Measurements from ENCODE around the gene CDK14. TPM values are rescaled to one million over a fixed set of nuclear protein-coding genes. Genes with fewer than 3 reads are reported as not detected.

The CDK14 gene
- total and polyA plus RNA-seq, 5 donors from 2014 or later, result 0.58 to 4.0 (median 2.3) TPM

DNA sequence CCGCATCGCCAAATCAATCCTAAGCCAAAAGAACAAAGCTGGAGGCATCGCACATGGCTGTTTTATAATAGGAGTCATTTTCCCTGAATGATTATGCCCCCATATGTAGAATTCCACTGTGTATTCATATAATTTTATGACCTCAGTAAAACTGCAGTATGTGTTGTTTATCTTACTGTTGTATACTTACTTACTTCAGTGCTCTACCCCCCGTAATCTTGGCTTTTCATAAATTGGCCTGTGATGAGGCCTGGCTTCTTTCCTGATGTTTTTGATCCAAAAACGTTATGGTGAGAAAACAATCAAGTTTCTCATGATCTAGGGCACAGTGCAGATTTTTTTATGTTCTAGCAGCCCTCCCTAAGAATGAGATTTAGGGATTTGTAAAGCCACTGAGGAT is 361.8 kb downstream of the CDK14 start:
- no peaks in the 10 kb centered on the region for H3K4me1 Mint-ChIP-seq
- H3K36me3 Mint-ChIP-seq, result no peaks in the 10 kb centered on the region
- H3K27me3 Mint-ChIP-seq, result no peaks in the 10 kb centered on the region
- Histone ChIP-seq H3K27me3 (ENCODE audit: control insufficient read depth, insufficient read depth, low read length) (no peaks in the 10 kb centered on the region), H3K9me3 (ENCODE audit: control insufficient read depth in 2 of 2, low read length in 2 of 2) (no peaks in the 10 kb centered on the region), H3K27ac (ENCODE audit: insufficient read depth, low read length, poor library complexity, severe bottlenecking) (no peak overlapping the region), H3K4me3 (ENCODE audit: low read depth, low read length) (no peak overlapping the region), H3K36me3 (ENCODE audit: control insufficient read depth, insufficient read depth, low read length) (no peaks in the 10 kb centered on the region), H3K4me1 (ENCODE audit: control insufficient read depth, insufficient read depth, low read length, poor library complexity, severe bottlenecking) (no peaks in the 10 kb centered on the region)
- DNase-seq (no peak), ATAC-seq (ENCODE audit: low read depth in 2 of 2) (no peak)
- peaks cover 0 to 4% (median 0%) of the 10 kb centered on the region in 7 donors for H3K9me3 Mint-ChIP-seq
- H3K27ac Mint-ChIP-seq, result no peak overlapping the region
- no peak overlapping the region for H3K4me3 Mint-ChIP-seq

DNA sequence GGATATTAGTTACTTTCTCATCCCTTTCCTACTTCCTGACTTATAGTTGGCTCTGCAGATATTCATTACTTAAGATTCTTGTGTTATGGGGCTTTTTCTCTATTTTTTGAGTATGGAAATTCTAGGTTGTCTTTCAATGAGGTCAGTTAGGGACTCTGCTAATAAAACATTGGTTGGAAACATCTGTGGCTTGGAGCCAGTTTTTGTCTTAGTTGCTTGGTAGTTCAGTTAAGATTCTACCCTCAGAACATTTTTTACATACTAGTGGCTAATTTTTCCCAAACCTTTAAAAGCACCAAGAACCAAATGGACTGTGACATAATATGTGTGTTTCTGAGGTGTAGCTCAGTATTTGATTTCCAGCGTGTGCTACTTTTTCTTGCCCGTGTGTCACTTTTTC is 362.5 kb downstream of the CDK14 start:
- Mint-ChIP-seq H3K4me1 (no peaks in the 10 kb centered on the region), H3K27ac (no peak overlapping the region), H3K27me3 (no peaks in the 10 kb centered on the region), H3K4me3 (no peak overlapping the region), H3K9me3 (peaks cover 0 to 6% (median 0%) of the 10 kb centered on the region in 7 donors), H3K36me3 (no peaks in the 10 kb centered on the region)
- H3K27ac ChIP-seq (ENCODE audit: insufficient read depth, low read length, poor library complexity, severe bottlenecking), result no peak overlapping the region
- DNase-seq (no peak), ATAC-seq (ENCODE audit: low read depth in 2 of 2) (no peak)
- no peaks in the 10 kb centered on the region for H3K36me3 ChIP-seq (ENCODE audit: control insufficient read depth, insufficient read depth, low read length)
- no peaks in the 10 kb centered on the region for H3K27me3 ChIP-seq (ENCODE audit: control insufficient read depth, insufficient read depth, low read length)
- no peaks in the 10 kb centered on the region for H3K9me3 ChIP-seq (ENCODE audit: control insufficient read depth in 2 of 2, low read length in 2 of 2)
- H3K4me3 ChIP-seq (ENCODE audit: low read depth, low read length), result no peak overlapping the region
- H3K4me1 ChIP-seq (ENCODE audit: control insufficient read depth, insufficient read depth, low read length, poor library complexity, severe bottlenecking), result no peaks in the 10 kb centered on the region

DNA sequence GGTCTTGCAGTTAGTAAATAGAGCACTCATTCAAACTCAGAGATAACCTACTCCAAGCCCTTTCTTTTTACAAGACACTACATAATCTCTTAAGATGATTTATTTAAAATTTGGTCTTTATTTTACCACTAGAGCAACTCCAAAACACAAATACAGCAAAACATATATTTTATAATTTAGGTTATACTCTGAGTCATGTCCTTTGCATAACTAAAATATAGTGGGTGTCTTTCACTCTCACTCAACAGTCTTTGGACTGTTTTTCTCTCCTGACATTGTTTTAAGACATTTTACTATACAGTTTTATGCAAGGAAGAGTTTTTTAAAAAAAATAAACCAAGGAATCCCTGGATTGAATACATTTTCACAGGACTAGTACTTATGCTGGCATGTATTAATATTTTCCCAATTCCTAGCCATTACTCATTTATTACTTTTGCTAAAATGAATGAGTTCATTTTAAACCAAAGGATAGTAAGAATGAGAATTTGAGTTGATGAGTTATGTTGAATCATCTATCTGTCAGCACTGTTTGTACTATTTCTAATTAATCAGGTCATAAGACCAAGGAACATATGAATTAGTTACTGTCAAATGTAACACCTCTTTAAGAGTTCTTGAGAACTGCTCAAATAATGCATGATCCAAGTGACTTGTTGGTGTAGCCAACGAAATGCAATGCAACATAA is 365.1 kb downstream of the CDK14 start:
- Mint-ChIP-seq H3K36me3 (no peaks in the 10 kb centered on the region), H3K4me3 (no peak overlapping the region), H3K9me3 (peaks cover 0 to 3% (median 0%) of the 10 kb centered on the region in 7 donors), H3K4me1 (peaks cover 0 to 5% (median 0%) of the 10 kb centered on the region in 4 donors), H3K27ac (no peak overlapping the region), H3K27me3 (no peaks in the 10 kb centered on the region)
- Histone ChIP-seq H3K27ac (ENCODE audit: insufficient read depth, low read length, poor library complexity, severe bottlenecking) (no peak overlapping the region), H3K4me3 (ENCODE audit: low read depth, low read length) (no peak overlapping the region), H3K9me3 (ENCODE audit: control insufficient read depth in 2 of 2, low read length in 2 of 2) (no peaks in the 10 kb centered on the region), H3K4me1 (ENCODE audit: control insufficient read depth, insufficient read depth, low read length, poor library complexity, severe bottlenecking) (no peaks in the 10 kb centered on the region), H3K36me3 (ENCODE audit: control insufficient read depth, insufficient read depth, low read length) (no peaks in the 10 kb centered on the region), H3K27me3 (ENCODE audit: control insufficient read depth, insufficient read depth, low read length) (no peaks in the 10 kb centered on the region)
- DNase-seq, result no peak
- ATAC-seq (ENCODE audit: low read depth in 2 of 2), result no peak

DNA sequence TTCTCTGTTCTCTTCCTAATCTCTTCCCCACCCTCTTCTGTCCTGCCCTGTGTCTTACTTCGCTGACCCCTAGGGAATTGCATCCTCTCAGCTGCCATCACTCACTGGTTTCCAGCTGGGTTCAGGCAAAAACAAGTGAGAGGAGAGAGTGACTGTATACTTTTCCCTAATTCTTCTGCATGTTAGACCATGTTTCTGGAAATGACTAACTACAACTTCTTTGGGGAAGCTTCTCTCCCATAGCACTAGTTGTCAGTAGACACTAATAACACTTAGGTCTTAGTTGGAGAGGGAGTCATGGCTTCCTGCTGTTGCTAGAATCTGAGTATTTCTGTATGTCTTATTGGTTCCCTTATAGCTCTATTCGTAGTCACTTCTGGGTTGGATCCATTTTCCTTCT is 369.1 kb downstream of the CDK14 start:
- no peak overlapping the region for H3K4me3 ChIP-seq (ENCODE audit: low read depth, low read length)
- no peak overlapping the region for H3K4me3 Mint-ChIP-seq
- no peaks in the 10 kb centered on the region for H3K4me1 ChIP-seq (ENCODE audit: control insufficient read depth, insufficient read depth, low read length, poor library complexity, severe bottlenecking)
- ATAC-seq (ENCODE audit: low read depth in 2 of 2) (no peak), DNase-seq (no peak)
- H3K4me1 Mint-ChIP-seq, result peaks cover 0 to 5% (median 0%) of the 10 kb centered on the region in 4 donors
- no peaks in the 10 kb centered on the region for H3K36me3 ChIP-seq (ENCODE audit: control insufficient read depth, insufficient read depth, low read length)
- H3K9me3 ChIP-seq (ENCODE audit: control insufficient read depth in 2 of 2, low read length in 2 of 2), result no peaks in the 10 kb centered on the region
- no peaks in the 10 kb centered on the region for H3K27me3 Mint-ChIP-seq
- H3K27ac Mint-ChIP-seq, result no peak overlapping the region
- no peak overlapping the region for H3K27ac ChIP-seq (ENCODE audit: insufficient read depth, low read length, poor library complexity, severe bottlenecking)
- no peaks in the 10 kb centered on the region for H3K36me3 Mint-ChIP-seq
- no peaks in the 10 kb centered on the region for H3K27me3 ChIP-seq (ENCODE audit: control insufficient read depth, insufficient read depth, low read length)
- peaks cover 0 to 4% (median 1%) of the 10 kb centered on the region in 7 donors for H3K9me3 Mint-ChIP-seq

DNA sequence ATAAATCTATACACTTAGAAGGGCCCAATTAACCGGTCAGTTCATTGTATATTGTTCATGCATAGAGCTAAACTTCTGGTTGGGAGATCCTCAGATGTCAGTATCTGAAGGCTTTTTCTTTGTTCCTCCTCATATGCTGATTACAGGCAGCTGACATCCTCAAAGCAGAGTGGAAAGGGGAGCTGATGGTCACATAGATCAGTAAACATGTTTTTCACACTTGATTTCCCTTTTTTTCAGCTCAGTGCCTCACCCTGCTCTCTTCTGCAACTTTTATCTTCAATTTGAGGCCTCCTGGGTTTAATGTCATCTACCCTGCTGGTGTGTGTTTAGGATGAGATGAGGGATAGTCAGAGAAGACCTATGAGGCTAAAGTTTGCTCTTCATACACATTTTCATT is 370.2 kb downstream of the CDK14 start:
- peaks cover 0 to 5% (median 0%) of the 10 kb centered on the region in 4 donors for H3K4me1 Mint-ChIP-seq
- DNase-seq (no peak), ATAC-seq (ENCODE audit: low read depth in 2 of 2) (no peak)
- Histone ChIP-seq H3K4me3 (ENCODE audit: low read depth, low read length) (no peak overlapping the region), H3K4me1 (ENCODE audit: control insufficient read depth, insufficient read depth, low read length, poor library complexity, severe bottlenecking) (no peaks in the 10 kb centered on the region), H3K9me3 (ENCODE audit: control insufficient read depth in 2 of 2, low read length in 2 of 2) (no peaks in the 10 kb centered on the region), H3K27ac (ENCODE audit: insufficient read depth, low read length, poor library complexity, severe bottlenecking) (no peak overlapping the region), H3K36me3 (ENCODE audit: control insufficient read depth, insufficient read depth, low read length) (no peaks in the 10 kb centered on the region), H3K27me3 (ENCODE audit: control insufficient read depth, insufficient read depth, low read length) (no peaks in the 10 kb centered on the region)
- H3K9me3 Mint-ChIP-seq, result peaks cover 0 to 4% (median 1%) of the 10 kb centered on the region in 7 donors
- H3K4me3 Mint-ChIP-seq, result no peak overlapping the region
- H3K27me3 Mint-ChIP-seq, result no peaks in the 10 kb centered on the region
- no peaks in the 10 kb centered on the region for H3K36me3 Mint-ChIP-seq
- H3K27ac Mint-ChIP-seq, result no peak overlapping the region

DNA sequence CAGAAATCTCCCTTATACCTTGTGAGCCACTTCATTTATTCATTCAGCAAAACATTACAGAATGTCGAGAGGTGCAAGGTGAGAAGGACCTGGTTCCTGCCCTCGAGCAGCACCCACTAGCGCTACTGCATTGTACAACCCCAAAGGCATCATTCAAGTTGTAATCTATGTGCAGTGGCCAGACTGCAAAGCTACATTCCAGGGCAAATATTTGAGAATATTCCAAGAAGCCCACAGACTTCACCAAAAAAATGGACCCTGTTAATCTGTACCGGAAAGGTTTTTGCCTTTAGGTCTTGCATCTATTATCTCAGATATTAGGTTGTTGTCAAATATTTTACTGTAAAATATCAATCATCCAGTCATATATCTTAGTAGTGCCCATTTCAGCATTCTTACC is 372.8 kb downstream of the CDK14 start:
- H3K36me3 Mint-ChIP-seq, result no peaks in the 10 kb centered on the region

DNA sequence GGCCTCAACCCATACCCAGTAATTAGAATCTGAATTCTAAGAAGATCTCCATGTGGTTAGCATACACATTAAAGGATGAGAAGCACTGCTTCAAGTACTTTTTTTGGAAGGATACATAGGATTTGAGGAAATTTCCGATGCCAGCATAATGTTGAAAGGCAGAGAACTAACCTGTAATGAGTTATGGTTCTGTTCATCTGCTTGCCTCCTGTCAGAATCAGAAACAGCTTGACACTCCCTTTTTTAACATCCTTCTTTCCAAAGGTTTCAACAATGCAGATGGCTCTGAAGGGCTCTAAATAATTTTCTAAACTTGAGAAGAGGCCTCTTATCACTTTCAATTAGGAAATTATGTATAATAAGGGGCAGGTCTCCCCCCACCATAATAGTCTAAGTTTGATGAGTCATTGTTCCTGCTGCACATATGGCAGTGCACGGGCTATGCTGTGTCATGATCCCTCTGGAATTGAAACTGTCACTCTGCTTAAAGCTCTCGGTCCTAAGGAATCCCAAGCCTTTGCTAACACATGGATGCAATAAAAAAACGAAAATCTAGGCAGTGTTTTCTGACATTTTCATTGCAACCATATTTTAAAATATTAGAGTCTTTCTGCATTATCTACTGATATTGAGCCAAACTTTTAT is 376.9 kb downstream of the CDK14 start:
- Mint-ChIP-seq H3K9me3 (peaks cover 0 to 25% (median 5%) of the 10 kb centered on the region in 7 donors), H3K36me3 (peaks cover 5% of the 10 kb centered on the region), H3K4me1 (no peaks in the 10 kb centered on the region), H3K4me3 (no peak overlapping the region), H3K27ac (no peak overlapping the region), H3K27me3 (no peaks in the 10 kb centered on the region)
- Histone ChIP-seq H3K27ac (ENCODE audit: insufficient read depth, low read length, poor library complexity, severe bottlenecking) (no peak overlapping the region), H3K4me3 (ENCODE audit: low read depth, low read length) (no peak overlapping the region), H3K4me1 (ENCODE audit: control insufficient read depth, insufficient read depth, low read length, poor library complexity, severe bottlenecking) (no peaks in the 10 kb centered on the region), H3K36me3 (ENCODE audit: control insufficient read depth, insufficient read depth, low read length) (no peaks in the 10 kb centered on the region), H3K27me3 (ENCODE audit: control insufficient read depth, insufficient read depth, low read length) (no peaks in the 10 kb centered on the region), H3K9me3 (ENCODE audit: control insufficient read depth in 2 of 2, low read length in 2 of 2) (peaks cover 0 to 6% of the 10 kb centered on the region in 2 experiments)
- no peak for ATAC-seq (ENCODE audit: low read depth in 2 of 2)
- no peak for DNase-seq

More for the DNA sequence above, 372.8 kb downstream of the CDK14 start:
- H3K27ac ChIP-seq (ENCODE audit: insufficient read depth, low read length, poor library complexity, severe bottlenecking), result no peak overlapping the region
- H3K4me3 Mint-ChIP-seq, result no peak overlapping the region
- no peaks in the 10 kb centered on the region for H3K4me1 ChIP-seq (ENCODE audit: control insufficient read depth, insufficient read depth, low read length, poor library complexity, severe bottlenecking)
- no peak overlapping the region for H3K27ac Mint-ChIP-seq
- no peak for DNase-seq
- peaks cover 0 to 3% of the 10 kb centered on the region in 2 experiments for H3K9me3 ChIP-seq (ENCODE audit: control insufficient read depth in 2 of 2, low read length in 2 of 2)
- peaks cover 0 to 5% (median 3%) of the 10 kb centered on the region in 7 donors for H3K9me3 Mint-ChIP-seq
- no peak for ATAC-seq (ENCODE audit: low read depth in 2 of 2)
- no peaks in the 10 kb centered on the region for H3K36me3 ChIP-seq (ENCODE audit: control insufficient read depth, insufficient read depth, low read length)
- H3K27me3 ChIP-seq (ENCODE audit: control insufficient read depth, insufficient read depth, low read length), result no peaks in the 10 kb centered on the region
- H3K4me3 ChIP-seq (ENCODE audit: low read depth, low read length), result no peak overlapping the region
- no peaks in the 10 kb centered on the region for H3K27me3 Mint-ChIP-seq
- H3K4me1 Mint-ChIP-seq, result peaks cover 0 to 5% (median 0%) of the 10 kb centered on the region in 4 donors

DNA sequence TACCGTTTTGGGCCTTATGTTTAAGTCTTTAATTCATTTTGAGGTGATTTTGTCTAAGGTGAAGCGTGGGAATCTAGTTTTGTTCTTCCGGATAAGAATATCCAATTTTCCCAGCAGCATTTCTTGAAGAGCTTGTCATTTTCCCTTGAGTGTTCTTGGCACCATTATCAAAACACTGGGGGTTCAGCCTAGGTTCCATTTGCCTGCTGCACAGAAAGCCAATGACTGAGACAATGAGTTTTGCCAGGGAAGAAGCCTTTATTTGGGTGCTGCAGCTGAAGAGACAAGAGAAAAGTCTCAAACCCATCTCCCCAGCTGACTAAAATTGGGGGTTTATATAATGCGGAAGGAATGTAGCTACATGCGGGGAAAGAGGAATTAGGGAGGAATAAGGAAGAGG is 380.9 kb downstream of the CDK14 start:
- Mint-ChIP-seq H3K27me3 (no peaks in the 10 kb centered on the region), H3K9me3 (peaks cover 0 to 28% (median 6%) of the 10 kb centered on the region in 7 donors)

More for the DNA sequence above, 380.9 kb downstream of the CDK14 start:
- Histone ChIP-seq H3K27ac (ENCODE audit: insufficient read depth, low read length, poor library complexity, severe bottlenecking) (no peak overlapping the region), H3K36me3 (ENCODE audit: control insufficient read depth, insufficient read depth, low read length) (no peaks in the 10 kb centered on the region), H3K4me3 (ENCODE audit: low read depth, low read length) (no peak overlapping the region), H3K9me3 (ENCODE audit: control insufficient read depth in 2 of 2, low read length in 2 of 2) (peaks cover 0 to 6% of the 10 kb centered on the region in 2 experiments), H3K4me1 (ENCODE audit: control insufficient read depth, insufficient read depth, low read length, poor library complexity, severe bottlenecking) (no peaks in the 10 kb centered on the region), H3K27me3 (ENCODE audit: control insufficient read depth, insufficient read depth, low read length) (no peaks in the 10 kb centered on the region)
- DNase-seq (no peak), ATAC-seq (ENCODE audit: low read depth in 2 of 2) (no peak)
- H3K36me3 Mint-ChIP-seq, result peaks cover 5% of the 10 kb centered on the region
- H3K4me1 Mint-ChIP-seq, result no peaks in the 10 kb centered on the region
- H3K4me3 Mint-ChIP-seq, result no peak overlapping the region
- no peak overlapping the region for H3K27ac Mint-ChIP-seq
